ENCODE measurements around the gene CTSS. TPM values are rescaled to one million over a fixed set of nuclear protein-coding genes. Genes with fewer than 3 reads are reported as not detected.

CTSS gene
- total and polyA plus RNA-seq, 2 donors (not counting 1 experiment from before 2014, with no cell fraction given), result 106 to 221 TPM

GRCh38 chr1:150753416-150753815, 12.2 kb downstream of the CTSS start:
- H3K36me3 ChIP-seq (replicated peaks in 1 of 2; ENCODE audit: control extremely low read depth in 1 of 2, control insufficient read depth in 1 of 2, extremely low read depth in 1 of 2, insufficient read depth in 2 of 2, low read length in 1 of 2), result peaks cover 20 to 91% of the 10 kb centered on the region in 2 experiments
- no peaks in the 10 kb centered on the region for H3K4me1 ChIP-seq (ENCODE audit: control insufficient read depth in 2 of 2, insufficient read depth in 2 of 2, low read length in 2 of 2)
- H3K27ac ChIP-seq (ENCODE audit: low read length in 2 of 2), result no peak overlapping the region
- ChIA-PET POLR2A (no interaction called here), CTCF (no interaction called here)
- intact Hi-C loops (cut with micrococcal nuclease), result no loop called here
- TF ChIP-seq CTCF (IDR thresholded peaks at IDR 0.05) (no peak), EZH2 (IDR thresholded peaks at IDR 0.05; ENCODE audit: borderline replicate concordance, insufficient read depth, low read depth, low read length, poor library complexity, severe bottlenecking) (no peak)
- H3K27me3 ChIP-seq (replicated peaks in 1 of 4; ENCODE audit: control extremely low read depth in 1 of 4, control insufficient read depth in 3 of 4, insufficient read depth in 4 of 4, low read length in 3 of 4), result no peaks in the 10 kb centered on the region
- H3K4me3 ChIP-seq (ENCODE audit: control extremely low read depth in 1 of 5, extremely low read depth in 1 of 5, insufficient read depth in 1 of 5, low read depth in 2 of 5, low read length in 4 of 5), result no peak overlapping the region
- H3K79me2 ChIP-seq (ENCODE audit: control insufficient read depth, insufficient read depth, low read length), result peaks cover 44% of the 10 kb centered on the region
- H2AFZ ChIP-seq (ENCODE audit: insufficient read depth, low read depth, low read length, poor library complexity, severe bottlenecking), result no peak overlapping the region
- H3K9ac ChIP-seq (ENCODE audit: low read length), result no peak overlapping the region
- DNase-seq, result no peak
- H3K27me3 Mint-ChIP-seq, result no peaks in the 10 kb centered on the region
- peaks cover 34% of the 10 kb centered on the region for H4K20me1 ChIP-seq (ENCODE audit: control insufficient read depth, insufficient read depth, low read length, poor library complexity, severe bottlenecking)
- no peak overlapping the region for H3K4me2 ChIP-seq (replicated peaks; ENCODE audit: low read depth, low read length, poor library complexity, severe bottlenecking)
- no peak overlapping the region for H3K4me3 Mint-ChIP-seq
- peaks cover 2% of the 10 kb centered on the region for H3K4me1 Mint-ChIP-seq
- H3K9me3 ChIP-seq (ENCODE audit: control extremely low read depth in 1 of 3, control insufficient read depth in 2 of 3, insufficient read depth in 1 of 3, low read length in 2 of 3), result no peaks in the 10 kb centered on the region
- WGBS (ENCODE audit: insufficient coverage), result 100% methylated on average over 1 of the region's 2 CpGs
- H3K9me3 Mint-ChIP-seq (ENCODE audit: insufficient read depth), result no peaks in the 10 kb centered on the region
- H3K27ac Mint-ChIP-seq, result no peak overlapping the region
- no peak for ATAC-seq (ENCODE audit: low read depth)

GRCh38 chr1:150751443-150751842, 14.1 kb downstream of the CTSS start:
- ATAC-seq (ENCODE audit: low read depth), result no peak
- intact Hi-C loops (cut with micrococcal nuclease), result no loop called here
- no peak overlapping the region for H3K4me2 ChIP-seq (replicated peaks; ENCODE audit: low read depth, low read length, poor library complexity, severe bottlenecking)

More at GRCh38 chr1:150751443-150751842, 14.1 kb downstream of the CTSS start:
- H2AFZ ChIP-seq (ENCODE audit: insufficient read depth, low read depth, low read length, poor library complexity, severe bottlenecking), result no peak overlapping the region
- Mint-ChIP-seq H3K27me3 (no peaks in the 10 kb centered on the region), H3K4me1 (no peaks in the 10 kb centered on the region), H3K9me3 (ENCODE audit: insufficient read depth) (no peaks in the 10 kb centered on the region), H3K4me3 (no peak overlapping the region), H3K27ac (no peak overlapping the region)
- H4K20me1 ChIP-seq (ENCODE audit: control insufficient read depth, insufficient read depth, low read length, poor library complexity, severe bottlenecking), result peaks cover 28% of the 10 kb centered on the region
- WGBS (ENCODE audit: insufficient coverage), result 100% methylated on average over 3 of the region's 6 CpGs
- H3K36me3 ChIP-seq (replicated peaks in 1 of 2; ENCODE audit: control extremely low read depth in 1 of 2, control insufficient read depth in 1 of 2, extremely low read depth in 1 of 2, insufficient read depth in 2 of 2, low read length in 1 of 2), result peaks cover 29 to 93% of the 10 kb centered on the region in 2 experiments
- ChIA-PET CTCF (interaction anchor here (0.6 to 1.0 kb wide), 2 partner anchors 157 to 171 kb away, joined by 3 to 4 read pairs; no protein-coding TSS in a partner anchor), POLR2A (no interaction called here)
- H3K79me2 ChIP-seq (ENCODE audit: control insufficient read depth, insufficient read depth, low read length), result peaks cover 24% of the 10 kb centered on the region
- no peak for DNase-seq
- H3K4me1 ChIP-seq (ENCODE audit: control insufficient read depth in 2 of 2, insufficient read depth in 2 of 2, low read length in 2 of 2), result no peaks in the 10 kb centered on the region
- no peaks in the 10 kb centered on the region for H3K9me3 ChIP-seq (ENCODE audit: control extremely low read depth in 1 of 3, control insufficient read depth in 2 of 3, insufficient read depth in 1 of 3, low read length in 2 of 3)
- no peak overlapping the region for H3K4me3 ChIP-seq (ENCODE audit: control extremely low read depth in 1 of 5, extremely low read depth in 1 of 5, insufficient read depth in 1 of 5, low read depth in 2 of 5, low read length in 4 of 5)
- TF ChIP-seq CTCF (IDR thresholded peaks at IDR 0.05) (no peak), EZH2 (IDR thresholded peaks at IDR 0.05; ENCODE audit: borderline replicate concordance, insufficient read depth, low read depth, low read length, poor library complexity, severe bottlenecking) (no peak)
- H3K27me3 ChIP-seq (replicated peaks in 1 of 4; ENCODE audit: control extremely low read depth in 1 of 4, control insufficient read depth in 3 of 4, insufficient read depth in 4 of 4, low read length in 3 of 4), result no peaks in the 10 kb centered on the region
- no peak overlapping the region for H3K9ac ChIP-seq (ENCODE audit: low read length)
- H3K27ac ChIP-seq (ENCODE audit: low read length in 2 of 2), result no peak overlapping the region

Measured in B cell (primary cell).